NB4 (cell line): ENCODE results near the gene PDE6G.

Experiments
- DNase-seq: peaks from one replicate; pipeline ENCODE4 v3.0.0; 2010; ENCODE audit warnings: low read depth
- H3K4me3 ChIP-seq: one replicate; pipeline ENCODE4 v1.5.1; 2011; ENCODE audit warnings: mild to moderate bottlenecking, low read depth, low read length, moderate library complexity
- CTCF ChIP-seq: IDR thresholded peaks from one replicate; pipeline ENCODE4 v1.5.1; 2012; ENCODE audit warnings: low read depth, low read length
- MAX ChIP-seq: IDR thresholded peaks from 2 replicates; pipeline ENCODE4 v1.6.1; 2011; ENCODE audit warnings: low read depth, low read length
- MYC ChIP-seq: IDR thresholded peaks from 2 replicates; pipeline ENCODE4 v1.6.1; 2011; ENCODE audit warnings: low read depth, low read length
- POLR2A ChIP-seq: IDR thresholded peaks from 2 replicates; pipeline ENCODE4 v1.6.1; 2011; ENCODE audit warnings: mild to moderate bottlenecking; ENCODE audit not compliant: insufficient read length; ENCODE audit errors: extremely low read depth

The PDE6G gene

GRCh38 chr17:81666342-81667191 is 10.2 kb upstream of the PDE6G start, which contains the start of the genes CCDC137 and OXLD1:
Gene CCDC137 (plus strand): TSS chr17:81666737. CDS start chr17:81666767, 30 bp downstream.
Gene OXLD1 (minus strand): TSS chr17:81666605. CDS start chr17:81666577, 28 bp downstream.
- peak within 1 kb of the TSS; percentile 94 for H3K4me3 ChIP-seq
- peak; percentile 78 for TF ChIP-seq MAX
- TF ChIP-seq MYC, result peak; percentile 87
- TF ChIP-seq CTCF, result no peak
- TF ChIP-seq POLR2A, result peak; percentile 93
- peak; percentile 98 for DNase-seq

- TF ChIP-seq MAX (no peak), POLR2A (no peak), CTCF (no peak), MYC (no peak)
- DNase-seq, result no peak
- peak overlapping the region; percentile 94 for H3K4me3 ChIP-seq
These were observed 9.7 kb upstream of the PDE6G start for GRCh38 chr17:81666092-81666341.

- H3K4me3 ChIP-seq, result peak overlapping the region; percentile 94
- peak; percentile 66 for DNase-seq
- peak; percentile 30 for TF ChIP-seq POLR2A
- TF ChIP-seq MAX, result peak; percentile 79
- no peak for TF ChIP-seq CTCF
- TF ChIP-seq MYC, result peak; percentile 85
These were observed 9.1 kb upstream of the PDE6G start for GRCh38 chr17:81665205-81666091.

- TF ChIP-seq CTCF (no peak), MYC (no peak), MAX (no peak), POLR2A (no peak)
- no peak overlapping the region for H3K4me3 ChIP-seq
- DNase-seq, result no peak
These were observed 7.7 kb upstream of the PDE6G start for GRCh38 chr17:81664051-81664470.

GRCh38 chr17:81662002-81662401 is 5.7 kb upstream of the PDE6G start:
- no peak for DNase-seq
- no peak for TF ChIP-seq CTCF
- TF ChIP-seq POLR2A, result no peak
- no peak for TF ChIP-seq MYC
- TF ChIP-seq MAX, result no peak
- H3K4me3 ChIP-seq, result no peak overlapping the region
